Measurements from ENCODE around the gene ATP2A1.
"Not testable (repeated sequence)": the region's sequence is repeated elsewhere in the genome, so short reads cannot be mapped to it uniquely, and the experiment has no call there.

Gene ATP2A1

GRCh38 chr16:28883221-28883996 lies 5.1 kb downstream of the ATP2A1 start:
- no peak for DNase-seq

GRCh38 chr16:28884045-28884444 lies 5.8 kb downstream of the ATP2A1 start:
- DNase-seq: no peak

GRCh38 chr16:28886945-28887344 lies 8.7 kb downstream of the ATP2A1 start:
- DNase-seq: no peak

GRCh38 chr16:28890355-28890754 lies 12.1 kb downstream of the ATP2A1 start:
- DNase-seq: not testable (repeated sequence)

- DNase-seq: no peak
These were observed 13.9 kb downstream of the ATP2A1 start for GRCh38 chr16:28891964-28892890.

GRCh38 chr16:28893291-28893690 lies 15.0 kb downstream of the ATP2A1 start:
- DNase-seq: no peak

GRCh38 chr16:28895609-28896008 lies 17.3 kb downstream of the ATP2A1 start:
- no peak for DNase-seq

- DNase-seq: no peak
These were observed 19.5 kb downstream of the ATP2A1 start for GRCh38 chr16:28897826-28898225.

- DNase-seq: no peak
These were observed 20.0 kb downstream of the ATP2A1 start for GRCh38 chr16:28898266-28898665.

- DNase-seq: no peak
These were observed 20.7 kb downstream of the ATP2A1 start for GRCh38 chr16:28898942-28899341.

- no peak for DNase-seq
These were observed 21.7 kb downstream of the ATP2A1 start for GRCh38 chr16:28899882-28900590.

- DNase-seq: no peak
These were observed 22.3 kb downstream of the ATP2A1 start for GRCh38 chr16:28900601-28901000.

- DNase-seq: no peak
These were observed 23.6 kb downstream of the ATP2A1 start for GRCh38 chr16:28901862-28902261.

- no peak for DNase-seq
These were observed 24.6 kb downstream of the ATP2A1 start for GRCh38 chr16:28902909-28903308.

- DNase-seq: no peak
These were observed 25.2 kb downstream of the ATP2A1 start for GRCh38 chr16:28903344-28904042.

- DNase-seq: no peak
These were observed 26.1 kb downstream of the ATP2A1 start for GRCh38 chr16:28904363-28904762.

GRCh38 chr16:28904828-28905227 lies 26.5 kb downstream of the ATP2A1 start:
- DNase-seq: no peak

- no peak for DNase-seq
These were observed 27.0 kb downstream of the ATP2A1 start for GRCh38 chr16:28905229-28905754.

GRCh38 chr16:28905800-28906372 lies 27.6 kb downstream of the ATP2A1 start:
- DNase-seq: no peak

GRCh38 chr16:28910086-28911031 lies 32.1 kb downstream of the ATP2A1 start:
- DNase-seq: no peak

GRCh38 chr16:28912558-28912957 lies 34.3 kb downstream of the ATP2A1 start:
- DNase-seq: no peak
